GM18861 (cell line): ENCODE measurements around the gene ZBTB7A.

Experiments
- ATAC-seq: cut with Tn5 transposase; IDR thresholded peaks from one replicate; pipeline ENCODE4 v1.9.1; 2021; ENCODE audit not compliant: unreplicated experiment

The ZBTB7A gene

DNA sequence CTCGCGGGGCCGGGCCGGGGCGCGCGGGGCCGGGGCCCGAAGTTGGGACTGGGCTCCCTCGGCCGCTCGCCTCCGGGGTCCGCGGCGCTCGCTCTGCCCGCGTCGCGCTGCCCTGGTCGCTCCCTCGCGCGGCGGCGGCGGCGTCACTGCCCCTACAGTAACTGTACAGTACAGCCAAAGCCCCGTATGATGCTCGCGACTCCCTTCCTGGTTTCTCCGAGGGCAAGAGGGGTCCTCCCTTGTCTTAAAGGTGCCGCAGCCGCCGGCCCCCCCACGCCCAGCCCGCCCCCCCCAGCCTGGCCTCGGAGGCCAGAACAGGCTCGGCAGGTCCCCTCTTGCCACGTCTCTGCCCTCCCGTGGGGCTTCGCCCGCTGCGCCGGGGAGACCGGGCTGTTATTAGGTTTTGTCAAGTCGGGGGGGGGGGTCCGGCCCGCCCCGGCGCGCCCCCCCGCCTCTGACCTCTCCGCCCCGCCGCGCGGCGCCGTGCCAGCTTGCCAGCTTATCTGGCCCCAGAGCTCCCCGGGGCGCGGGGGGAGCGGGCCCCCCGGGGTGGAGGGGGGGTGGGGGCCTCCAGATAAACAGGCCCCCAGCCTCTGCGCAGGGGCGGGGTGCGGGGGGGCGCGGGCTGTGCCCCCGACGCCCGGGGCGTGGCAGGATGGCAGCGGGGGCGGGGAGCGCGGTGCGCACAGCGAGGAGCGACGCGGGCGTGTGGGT is at the start of gene ZBTB7A:
TSS of gene ZBTB7A (minus strand) at position 218 of the 714 bp plus-strand sequence. CDS start 11,667 bp downstream, outside the sequence.
- no peak for ATAC-seq

DNA sequence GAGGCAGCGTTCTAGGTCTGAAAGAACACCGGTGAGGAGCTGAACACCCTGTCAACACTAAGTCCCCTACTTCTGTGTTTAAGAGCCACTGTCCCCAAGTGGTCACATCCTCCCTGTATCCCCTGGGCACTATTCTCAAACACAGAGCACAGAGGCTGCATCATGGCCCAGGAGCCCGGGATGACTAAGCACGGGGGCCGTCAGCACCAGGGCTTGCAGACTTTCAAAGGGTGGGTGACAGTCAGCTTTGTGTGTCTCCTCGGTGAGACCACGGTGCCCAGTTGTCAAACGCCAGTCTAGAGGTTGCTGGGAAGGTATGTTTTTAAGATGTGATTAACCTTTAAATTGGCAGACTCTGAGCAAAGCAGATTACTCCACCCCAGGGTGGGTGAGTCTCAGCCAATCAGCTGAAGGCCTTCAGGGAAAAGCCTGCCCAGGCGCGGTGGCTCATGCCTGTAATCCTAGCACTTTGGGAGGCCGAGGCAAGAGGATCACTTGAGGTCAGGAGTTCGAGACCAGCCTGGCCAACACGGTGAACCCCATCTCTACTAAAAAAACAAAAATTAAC is 49.2 kb upstream of the ZBTB7A start:
- no peak for ATAC-seq

DNA sequence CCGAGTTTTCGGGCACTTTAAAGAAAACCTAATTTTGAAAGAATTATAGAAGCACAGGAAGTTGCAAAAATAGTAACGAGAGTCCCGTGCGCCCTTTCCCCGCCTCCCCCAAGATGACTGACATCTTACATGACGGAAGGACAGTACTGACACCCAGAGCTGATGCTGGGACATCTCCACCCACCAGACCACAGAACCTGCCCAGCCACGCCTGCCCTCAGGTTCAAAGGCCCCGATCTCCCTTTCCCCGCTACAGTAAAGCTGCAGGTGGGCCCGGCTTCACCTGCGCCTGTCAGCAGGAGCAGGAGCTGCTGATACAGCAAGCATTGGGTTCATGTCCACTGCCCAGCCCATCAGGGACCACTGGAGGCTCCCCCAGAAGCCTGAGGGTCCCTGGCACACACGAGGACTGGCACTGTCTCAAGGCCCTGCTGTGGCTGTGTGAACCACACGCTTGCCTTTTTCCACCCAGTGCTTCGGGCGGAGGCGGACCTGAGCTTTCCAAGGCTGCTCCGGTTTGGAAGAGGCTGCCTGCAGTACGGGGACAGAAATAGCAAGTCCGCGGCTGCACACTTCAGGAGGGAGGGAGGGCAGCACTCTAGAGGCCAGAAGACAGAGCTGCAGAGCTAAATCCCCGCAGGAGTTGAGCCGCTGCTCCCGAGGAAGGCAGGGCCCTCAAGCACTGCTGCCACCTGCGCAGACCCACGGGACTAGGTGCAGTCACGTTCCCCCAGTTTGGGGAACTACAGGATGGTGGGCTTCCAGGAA is 48.5 kb upstream of the ZBTB7A start:
- peak; percentile 69 for ATAC-seq

DNA sequence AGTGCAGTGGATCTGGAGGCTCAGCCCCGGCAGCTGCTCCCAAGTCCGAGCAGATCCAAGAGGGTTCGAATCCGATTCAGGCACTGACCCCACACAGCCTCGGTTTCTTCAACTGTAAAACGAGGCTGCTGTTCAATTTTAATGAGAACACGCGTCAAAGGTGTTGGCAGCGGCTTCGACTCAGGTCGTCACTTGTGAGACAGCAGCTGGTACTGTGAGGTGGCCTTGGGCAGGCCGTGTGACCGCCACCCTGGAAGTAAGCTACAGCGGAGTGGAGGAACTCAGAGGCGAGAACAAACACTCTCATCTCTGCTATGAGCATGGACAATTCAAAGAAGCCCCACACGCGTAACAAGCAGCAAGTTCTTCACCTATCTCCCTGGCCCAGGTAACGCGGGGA is 47.5 kb upstream of the ZBTB7A start:
- ATAC-seq = no peak

DNA sequence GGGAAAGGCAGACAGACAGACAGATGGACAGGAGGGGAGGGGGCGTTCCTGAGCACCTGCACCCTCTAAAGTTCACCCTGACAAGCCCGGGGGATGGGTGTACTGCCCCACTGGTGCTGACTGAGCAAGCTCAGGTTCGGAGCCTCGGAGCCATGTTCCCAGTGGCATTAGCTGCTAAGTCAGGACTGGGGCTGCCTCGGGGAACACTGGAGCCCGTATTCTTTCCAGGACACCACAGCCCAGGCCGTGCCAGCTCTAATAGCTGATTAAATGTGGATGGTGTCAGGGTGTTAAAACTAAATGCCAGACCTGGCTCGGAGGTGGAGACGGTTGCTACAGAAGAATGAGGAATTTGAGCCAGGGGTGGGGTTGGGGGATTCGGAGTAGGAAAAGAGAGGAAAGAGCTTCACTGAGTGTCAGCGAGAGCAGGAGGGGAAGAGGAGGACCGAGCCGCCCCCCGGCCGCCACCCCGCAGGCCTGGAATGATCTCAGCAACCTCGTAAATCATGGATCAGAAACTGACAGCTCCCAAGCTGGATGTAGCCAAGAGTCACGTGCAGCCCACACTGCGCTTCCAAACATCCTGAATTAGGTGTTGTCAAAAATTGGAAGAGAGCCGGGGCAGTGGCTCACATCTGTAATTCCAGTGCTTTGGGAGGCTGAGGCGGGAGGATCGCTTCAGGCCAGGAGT is 46.8 kb upstream of the ZBTB7A start:
- no peak for ATAC-seq

DNA sequence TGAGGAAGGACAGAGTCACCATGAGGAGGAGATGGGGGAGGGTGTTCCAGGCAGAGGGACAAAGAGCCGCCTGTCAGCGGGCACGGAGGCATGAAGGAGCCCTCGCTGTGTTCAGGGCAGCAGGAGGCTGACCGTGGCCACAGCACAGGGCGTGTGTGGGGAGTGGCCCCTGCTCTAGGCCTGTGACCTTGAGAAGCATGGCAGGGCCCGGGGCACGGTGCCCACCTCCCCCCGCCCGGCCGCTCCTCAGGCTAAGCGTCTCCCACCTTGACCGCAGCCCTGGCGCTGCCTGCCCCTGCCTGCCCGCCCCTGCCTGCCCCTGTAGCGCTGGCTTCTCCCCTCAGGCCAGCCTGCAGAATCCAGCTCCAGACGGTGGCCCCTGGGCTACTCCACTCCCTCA is 45.7 kb upstream of the ZBTB7A start:
- ATAC-seq = no peak

DNA sequence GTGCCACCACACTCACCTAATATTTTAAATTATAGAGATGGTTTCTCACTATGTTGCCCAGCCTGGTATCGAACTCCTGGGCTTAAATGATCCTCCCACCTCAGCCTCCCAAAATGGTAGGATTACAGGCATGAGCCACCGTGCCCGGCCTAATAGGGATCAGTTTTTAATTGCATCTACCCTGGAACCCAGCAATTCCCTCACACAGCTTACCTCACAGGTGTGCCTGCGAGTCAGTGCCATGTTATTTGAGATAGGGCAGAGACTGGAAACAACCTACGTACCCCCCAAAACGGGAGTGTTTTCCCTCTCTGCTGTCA is 42.9 kb upstream of the ZBTB7A start:
- no peak for ATAC-seq

DNA sequence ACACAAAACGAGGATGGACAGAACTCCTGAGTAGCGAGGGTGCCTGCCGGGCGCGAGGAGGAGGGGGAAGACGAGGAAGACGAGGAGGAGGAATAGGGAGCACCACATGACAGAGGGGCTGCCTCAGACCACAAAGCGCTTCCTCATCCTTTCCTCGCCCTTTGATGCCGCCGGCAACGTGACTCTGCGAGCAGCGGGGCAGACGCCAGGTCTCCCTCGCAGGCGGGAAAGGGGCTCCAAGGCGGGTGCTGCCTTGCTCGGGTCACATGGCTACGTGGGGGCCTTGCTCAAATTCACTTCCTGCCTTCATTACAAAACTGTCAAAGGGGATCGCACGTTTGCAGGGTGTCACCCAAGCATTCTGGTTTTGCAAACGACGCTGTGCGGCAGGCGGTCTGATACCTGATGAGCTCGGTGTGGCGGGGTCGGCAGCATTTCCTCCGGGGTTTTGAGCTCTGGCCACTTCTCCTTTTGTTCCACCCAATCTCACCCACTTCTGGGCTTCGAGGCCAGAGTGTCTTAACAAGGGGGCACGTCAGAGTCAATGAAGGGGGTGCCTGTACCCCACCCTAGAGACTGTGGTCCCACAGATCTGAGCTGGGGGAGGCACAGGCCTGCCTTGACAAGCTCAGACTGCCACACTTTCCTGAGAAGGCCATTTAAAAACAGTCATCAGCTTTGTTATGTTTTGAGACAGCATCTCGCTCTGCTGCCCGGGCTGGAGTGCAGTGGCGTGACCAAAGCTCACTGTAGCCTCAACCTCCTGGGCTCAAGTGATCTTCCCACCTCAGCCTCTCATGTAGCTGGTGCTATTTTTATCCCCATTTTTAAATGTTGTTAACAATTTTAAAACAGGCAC is 42.3 kb upstream of the ZBTB7A start:
- peak; percentile 57 for ATAC-seq

DNA sequence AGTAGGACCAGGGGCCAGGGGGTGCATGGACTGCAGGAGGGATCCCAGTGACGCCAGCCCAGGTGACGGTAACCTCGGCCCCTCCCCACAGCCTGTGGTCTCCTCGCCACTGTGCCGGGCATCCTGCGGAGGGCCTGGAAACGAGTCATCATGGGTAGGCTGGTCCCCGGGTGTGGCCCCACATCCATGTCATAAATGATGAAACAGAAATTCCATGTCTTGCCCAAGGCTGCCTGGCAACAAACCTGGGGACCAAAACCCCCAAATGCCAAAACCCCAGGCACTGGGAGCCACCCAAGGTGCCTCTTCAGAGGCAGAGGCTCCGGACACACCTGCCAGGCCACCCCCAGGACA is 36.4 kb upstream of the ZBTB7A start:
- no peak for ATAC-seq

DNA sequence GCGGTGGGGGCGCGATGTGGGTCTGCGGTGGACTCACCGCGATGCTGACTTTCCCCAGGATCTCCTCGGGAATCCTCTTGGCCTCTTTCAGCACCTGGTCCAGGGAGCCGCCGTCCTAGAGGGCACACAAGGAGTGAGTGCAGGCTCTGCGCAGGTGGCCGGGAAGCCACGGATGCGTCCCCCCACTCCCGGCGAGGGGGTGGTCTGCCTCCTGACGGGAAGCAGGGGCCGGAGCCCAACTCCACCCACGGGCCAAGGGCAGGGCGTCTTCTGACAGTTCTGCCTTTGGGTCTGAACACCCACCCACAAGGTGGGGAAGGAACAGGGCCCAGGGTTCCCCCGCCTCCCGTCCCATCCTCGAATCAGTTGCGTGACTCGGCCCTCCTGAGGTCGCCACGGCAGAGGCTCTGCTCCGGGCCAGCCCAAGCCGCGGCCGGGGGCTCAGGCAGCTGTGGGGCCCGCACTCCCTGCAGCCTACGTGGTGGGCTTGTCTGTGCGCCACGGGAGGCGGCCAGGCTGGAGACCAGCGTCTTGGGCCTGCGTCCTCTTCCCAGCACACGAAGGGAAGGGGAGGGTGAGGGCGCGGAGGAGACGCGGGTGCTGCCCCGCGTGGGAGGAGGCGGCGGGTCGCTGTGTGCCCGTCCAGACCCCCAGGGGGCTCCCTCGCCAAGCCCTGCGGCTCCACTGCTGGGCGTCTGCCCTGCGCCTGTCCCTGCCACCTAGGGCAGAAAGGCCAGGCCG is 35.8 kb upstream of the ZBTB7A start:
- no peak for ATAC-seq

DNA sequence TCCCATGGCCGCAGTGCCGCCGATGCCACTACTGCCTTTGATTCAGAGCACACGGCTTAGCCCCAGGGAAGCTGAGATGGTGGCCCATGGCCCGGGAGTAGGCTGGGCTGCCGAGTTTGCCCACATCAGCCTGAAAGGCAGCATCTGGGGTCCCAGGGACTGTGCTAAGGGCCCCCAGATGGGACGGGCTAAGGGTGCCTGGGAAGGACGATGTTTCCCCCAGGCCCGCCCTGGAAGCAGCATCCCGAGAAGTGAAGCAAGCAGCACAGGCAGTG is 34.7 kb upstream of the ZBTB7A start:
- no peak for ATAC-seq

DNA sequence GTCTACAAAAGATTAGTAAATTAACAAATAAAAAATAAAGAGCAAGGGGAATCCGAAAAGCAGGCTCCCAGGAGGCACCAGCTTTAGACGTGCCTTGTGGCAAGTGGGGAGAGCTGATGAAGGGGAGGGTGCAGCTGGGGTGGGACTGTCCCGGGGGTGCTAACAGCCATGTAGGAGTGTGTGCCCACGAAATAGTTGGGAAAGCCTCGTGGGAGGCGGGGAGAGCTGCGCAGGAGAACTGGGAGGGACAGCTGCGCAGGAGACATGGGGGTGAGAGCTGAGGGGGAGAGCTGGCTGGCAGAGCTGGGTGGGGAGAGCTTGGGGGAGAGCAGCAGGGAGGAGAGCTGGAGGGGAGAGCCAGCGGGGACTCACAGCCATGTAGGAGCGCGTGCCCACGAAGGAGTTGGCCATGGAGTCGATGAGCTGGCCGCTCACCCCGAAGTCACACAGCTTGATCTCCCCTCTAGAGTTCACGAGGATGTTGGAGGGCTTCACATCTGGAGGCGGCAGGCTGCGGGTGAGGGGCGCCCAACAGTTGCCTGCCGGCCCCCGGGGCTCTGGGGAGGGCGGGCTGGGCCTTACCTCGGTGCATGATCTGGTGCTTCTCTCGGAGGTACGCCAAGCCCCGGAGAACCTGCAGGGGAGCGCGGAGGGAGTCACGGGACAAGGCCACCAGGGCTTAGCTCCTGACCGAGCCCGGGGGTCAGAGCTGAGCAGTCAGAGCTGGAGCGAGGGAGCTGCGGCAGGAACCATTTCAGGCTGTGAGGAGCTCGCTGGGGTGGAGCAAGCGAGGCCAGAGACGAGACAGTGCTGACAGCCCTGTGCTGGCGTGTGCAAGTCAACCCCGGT is 34.2 kb upstream of the ZBTB7A start:
- ATAC-seq = no peak

DNA sequence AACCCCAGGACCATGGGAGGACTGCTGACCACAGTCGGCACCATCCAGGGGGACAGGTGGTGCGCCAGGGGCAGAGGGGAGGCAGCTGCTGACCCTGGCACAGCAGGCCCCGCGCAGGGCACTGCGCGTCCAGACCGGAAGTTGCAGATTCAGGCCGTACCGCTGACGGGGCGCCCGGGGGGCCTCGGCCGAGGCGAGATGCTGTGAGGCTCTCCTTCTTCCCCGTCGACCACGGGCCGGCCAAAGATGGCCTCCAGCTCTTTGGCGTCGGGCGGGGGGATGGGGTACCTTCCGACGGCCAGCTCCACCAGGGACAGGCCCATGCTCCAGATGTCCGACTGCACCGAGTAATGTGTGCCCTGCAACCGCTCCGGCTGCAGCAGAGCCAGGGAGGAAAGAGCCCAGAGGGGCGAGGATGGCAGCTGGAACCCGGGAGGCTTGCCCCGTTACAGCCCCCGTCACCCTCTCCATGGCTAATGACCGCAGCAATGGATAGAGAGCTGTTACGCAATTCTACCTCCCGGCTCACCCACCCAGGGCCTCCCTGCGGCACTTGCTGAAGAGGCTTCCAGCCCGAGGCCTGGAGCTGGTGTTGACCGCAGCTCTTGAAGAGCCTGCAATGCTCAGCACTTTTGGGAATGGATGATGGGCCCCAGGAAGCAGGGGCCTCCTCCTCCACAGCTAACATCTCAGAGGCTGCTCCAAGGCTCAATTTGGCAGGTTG is 32.5 kb upstream of the ZBTB7A start:
- no peak for ATAC-seq

DNA sequence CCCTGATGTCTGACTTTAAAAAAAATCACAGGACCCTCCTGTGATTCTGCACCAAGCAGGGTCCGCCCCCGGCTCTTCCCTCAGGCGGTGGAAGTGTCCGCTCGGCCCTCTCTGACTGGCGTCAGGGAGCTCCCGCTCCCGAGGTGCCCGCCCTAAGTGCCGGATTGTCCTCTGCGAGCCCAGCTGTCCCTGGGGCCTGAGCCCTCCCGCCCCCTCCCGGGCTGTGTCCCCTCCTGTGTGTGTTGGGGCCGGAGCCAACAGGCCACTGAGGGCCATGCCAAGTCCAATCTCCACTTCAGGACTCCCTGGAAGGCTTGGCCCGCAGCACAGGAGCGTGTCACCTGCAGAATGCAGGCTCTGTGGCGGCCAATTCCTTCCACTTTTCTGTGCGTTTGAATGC is 31.8 kb upstream of the ZBTB7A start:
- no peak for ATAC-seq

DNA sequence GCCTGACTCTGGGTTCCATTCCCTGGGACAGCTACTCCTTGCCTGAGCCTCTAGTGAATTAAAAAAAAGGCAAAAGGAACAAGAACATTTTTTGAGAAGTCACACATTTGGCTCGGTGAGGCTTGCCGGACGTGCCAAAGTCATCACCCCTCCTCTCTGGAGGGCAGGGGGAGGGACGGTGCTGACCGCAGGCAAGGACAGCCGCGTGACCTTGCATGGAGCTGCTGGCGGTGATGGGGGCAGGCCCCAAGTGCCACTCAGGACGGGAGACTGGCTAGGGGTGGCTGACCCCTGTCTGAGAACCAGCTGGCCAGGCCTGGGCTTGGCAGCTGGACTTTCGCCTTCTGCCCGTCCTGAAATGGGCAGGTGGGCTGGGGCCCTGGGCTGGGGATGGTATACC is 30.8 kb upstream of the ZBTB7A start:
- no peak for ATAC-seq

DNA sequence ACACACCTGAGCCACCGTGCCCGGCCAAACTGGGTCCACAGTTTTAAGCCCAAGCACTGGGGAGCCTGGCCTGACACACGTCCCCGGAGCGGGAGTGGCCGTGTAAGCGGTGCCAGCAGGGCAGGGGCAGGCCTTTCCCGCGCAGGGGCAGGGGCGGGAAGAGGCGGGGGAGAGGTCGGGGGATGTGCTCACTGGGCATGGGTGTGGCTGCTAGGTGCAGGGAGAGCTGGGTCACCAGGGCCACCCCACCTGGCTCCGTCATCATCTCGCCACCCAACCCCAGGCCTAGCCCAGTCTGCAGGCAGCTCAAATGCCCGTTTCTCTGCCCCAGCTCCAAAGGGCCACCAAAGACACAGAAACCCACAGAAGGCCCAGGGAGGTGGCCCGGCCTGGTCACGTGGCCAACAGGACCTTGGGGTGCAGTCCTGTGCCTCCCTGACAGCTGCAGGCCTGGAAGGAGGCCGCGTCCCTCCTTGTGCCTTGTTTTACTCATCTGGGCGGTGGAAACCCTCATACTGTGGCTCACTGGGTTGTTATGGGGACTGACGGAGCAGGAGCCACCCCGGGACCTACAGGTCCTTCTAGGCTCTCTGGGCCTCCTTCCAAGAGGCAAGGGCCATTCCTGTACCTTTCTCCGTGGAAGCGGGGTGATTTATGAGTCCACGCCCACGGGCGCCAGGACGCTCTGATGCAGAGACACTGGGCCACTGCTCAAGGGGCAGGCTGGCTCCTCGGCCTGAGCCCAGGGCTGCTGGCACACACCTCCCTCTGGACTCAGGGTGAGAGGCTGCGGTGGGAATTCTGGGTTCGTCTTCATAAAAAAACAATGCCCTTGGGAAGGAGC is 29.6 kb upstream of the ZBTB7A start:
- no peak for ATAC-seq

DNA sequence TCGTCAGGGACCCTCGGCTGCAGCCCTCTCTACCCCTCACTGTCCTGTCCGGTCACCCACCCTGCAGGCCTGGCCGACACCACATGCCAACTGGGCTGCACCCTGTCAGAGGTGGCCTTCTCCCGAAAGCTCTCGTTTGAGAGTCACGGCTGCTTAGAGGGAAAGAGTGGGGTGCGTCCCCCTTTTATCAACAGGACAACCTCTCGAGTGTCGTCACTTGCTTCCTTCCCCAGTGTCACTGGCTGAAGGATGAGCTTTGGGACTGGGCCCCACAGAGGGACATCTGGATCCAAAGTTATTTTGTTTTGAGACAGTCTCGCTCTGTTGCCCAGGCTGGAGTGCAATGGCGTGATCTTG is 28.8 kb upstream of the ZBTB7A start:
- no peak for ATAC-seq
